ENCODE results near the gene AADAC.
A peak's percentile ranks its signal among the peaks of the same experiment; 100 is the strongest.
"Not testable (repeated sequence)": the region's sequence is repeated elsewhere in the genome, so short reads cannot be mapped to it uniquely, and the experiment has no call there.

AADAC gene

DNA sequence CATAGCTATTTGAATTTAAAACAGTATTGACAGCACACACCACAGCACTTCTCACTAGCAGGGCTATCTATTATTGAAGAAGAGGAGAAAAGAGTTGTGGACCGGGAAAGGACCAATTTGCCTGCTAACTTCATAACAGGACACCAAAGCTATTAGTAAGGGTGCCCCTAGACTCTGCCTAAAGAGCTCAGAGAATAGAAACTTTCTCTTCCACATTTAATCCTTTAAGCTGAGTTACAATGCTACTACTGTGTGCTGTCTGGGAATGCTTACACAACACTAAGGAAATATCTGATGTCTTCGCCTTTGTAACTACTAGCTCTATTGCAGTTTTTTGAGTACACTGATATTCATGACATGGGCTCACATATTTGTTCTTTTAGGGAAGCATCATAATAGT lies 13.5 kb upstream of the AADAC start:
- DNase-seq, result no peak

DNA sequence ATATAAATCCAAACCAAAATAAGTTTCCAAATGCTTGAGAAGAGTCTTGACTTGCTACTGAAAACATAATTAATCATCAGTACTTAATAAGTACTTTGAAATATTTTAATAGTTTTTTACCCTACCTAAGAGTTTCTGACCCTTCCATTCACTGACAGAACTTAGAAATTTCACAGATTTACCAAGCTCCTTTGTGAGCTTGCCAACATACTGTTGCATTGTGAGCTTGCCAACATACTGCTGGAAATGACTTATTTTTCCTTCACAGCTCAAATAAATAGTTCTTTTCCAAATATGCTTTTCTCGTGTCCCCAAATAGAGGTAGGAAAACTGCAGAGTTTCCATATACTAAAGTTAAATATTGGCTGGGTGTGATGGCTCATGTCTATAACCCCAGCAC lies 9.6 kb upstream of the AADAC start:
- DNase-seq, result no peak

GRCh38 chr3:151806838-151807237 lies 7.1 kb upstream of the AADAC start:
- DNase-seq, result no peak

DNA sequence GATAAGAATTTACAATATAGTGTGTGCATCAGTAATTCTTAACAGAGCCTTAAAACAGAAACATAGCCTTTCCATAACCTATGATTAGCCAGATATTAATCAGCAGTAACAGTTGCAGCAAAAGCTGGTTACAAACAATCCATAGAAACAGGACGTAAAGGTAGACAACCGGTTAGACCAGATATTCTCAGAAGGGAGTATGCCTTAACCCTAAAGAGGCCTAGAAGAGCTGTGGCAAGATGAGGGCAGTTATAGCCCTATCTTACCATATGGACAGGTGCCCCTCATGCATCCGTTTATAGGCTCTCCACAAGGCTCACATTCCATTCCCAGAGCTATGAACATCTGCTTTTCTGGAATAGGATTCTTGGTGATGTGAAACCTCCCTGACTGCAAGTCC lies 5.0 kb upstream of the AADAC start:
- not testable (repeated sequence) for DNase-seq

DNA sequence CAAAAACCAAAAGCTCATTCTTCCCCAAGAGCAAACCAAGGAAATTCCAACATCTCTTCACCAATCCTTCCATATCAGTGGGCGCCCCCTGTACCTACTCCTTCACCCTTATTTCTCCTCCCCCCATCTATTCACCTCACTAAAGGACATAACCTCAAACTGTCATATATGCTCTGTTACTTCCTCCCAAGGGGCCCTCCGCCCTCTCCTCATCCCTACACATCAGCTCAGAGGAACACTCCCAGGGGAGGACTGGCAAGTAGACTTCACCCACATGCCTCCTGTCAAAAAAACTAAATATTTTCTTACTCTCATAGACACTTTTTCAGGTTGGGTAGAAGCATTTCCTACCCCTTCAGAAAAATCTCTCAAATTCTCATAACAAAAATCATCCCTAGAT lies 2.4 kb upstream of the AADAC start:
- DNase-seq, result no peak

- DNase-seq, result no peak
Observed at GRCh38 chr3:151814588-151814987, 672 bp downstream of the AADAC start.

DNA sequence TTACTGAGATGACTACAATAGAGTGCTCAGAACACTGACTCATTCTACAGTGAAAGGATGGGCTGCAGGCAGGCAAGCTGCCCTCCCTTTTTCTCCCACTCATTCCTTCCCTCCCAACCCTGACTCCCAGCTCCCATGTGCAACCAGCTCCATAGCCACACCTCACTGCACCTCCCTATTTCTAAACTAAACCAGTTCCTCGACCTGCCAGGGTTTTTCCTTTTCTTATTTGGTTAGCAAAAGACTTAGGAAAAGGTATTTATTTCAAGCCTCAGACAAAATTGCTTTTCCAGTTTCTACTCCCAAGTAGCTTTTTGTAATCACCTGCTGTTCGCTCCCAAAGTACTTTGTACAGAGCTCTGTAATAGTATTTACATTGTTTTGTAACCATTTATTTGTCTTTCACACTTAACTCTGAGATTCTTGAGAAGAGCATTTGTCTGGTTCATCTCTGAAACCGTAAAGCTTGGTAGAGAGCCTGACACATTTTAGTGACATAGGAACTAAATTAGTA lies 2.2 kb downstream of the AADAC start:
- DNase-seq, result no peak

DNA sequence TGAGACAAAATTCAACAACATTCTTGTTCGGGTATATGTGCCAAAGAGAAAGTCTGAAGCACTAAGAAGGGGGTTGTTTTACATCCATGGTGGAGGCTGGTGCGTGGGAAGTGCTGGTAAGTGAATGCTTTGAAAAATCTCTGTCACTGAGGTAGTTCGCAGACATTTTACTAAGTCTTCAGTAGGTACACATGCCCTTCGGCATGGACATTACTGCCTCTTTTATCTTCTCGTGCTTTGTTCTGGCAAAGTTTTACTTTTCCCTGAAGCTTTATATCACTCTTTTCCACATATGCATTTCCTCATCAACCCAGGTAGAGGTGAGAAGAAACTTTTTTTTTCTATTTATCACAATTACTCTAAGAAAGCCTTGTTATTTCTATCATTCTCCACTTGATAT lies 3.6 kb downstream of the AADAC start:
- no peak for DNase-seq

DNA sequence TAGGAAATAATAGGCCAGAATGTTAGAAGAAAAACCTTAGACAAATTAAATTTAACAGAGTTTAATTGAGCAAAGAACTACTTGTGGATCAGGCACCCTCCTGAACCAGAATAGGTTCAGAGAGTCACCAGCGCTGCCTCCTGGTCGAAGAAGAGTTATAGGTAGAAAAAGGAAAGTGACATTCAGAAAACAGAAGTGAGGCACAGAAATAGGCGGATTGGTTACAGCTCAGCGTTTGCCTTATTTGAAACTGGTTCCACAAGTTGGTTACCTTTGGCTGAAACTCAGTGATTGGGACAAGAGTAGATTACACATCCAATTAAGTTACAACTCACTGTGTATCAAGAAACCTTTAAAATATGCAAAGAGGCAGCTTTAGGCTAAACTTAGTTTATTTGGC lies 4.4 kb downstream of the AADAC start:
- DNase-seq, result no peak

GRCh38 chr3:151819910-151820309 lies 6.0 kb downstream of the AADAC start:
- no peak for DNase-seq

GRCh38 chr3:151827816-151828215 lies 13.9 kb downstream of the AADAC start:
- no peak for DNase-seq

DNA sequence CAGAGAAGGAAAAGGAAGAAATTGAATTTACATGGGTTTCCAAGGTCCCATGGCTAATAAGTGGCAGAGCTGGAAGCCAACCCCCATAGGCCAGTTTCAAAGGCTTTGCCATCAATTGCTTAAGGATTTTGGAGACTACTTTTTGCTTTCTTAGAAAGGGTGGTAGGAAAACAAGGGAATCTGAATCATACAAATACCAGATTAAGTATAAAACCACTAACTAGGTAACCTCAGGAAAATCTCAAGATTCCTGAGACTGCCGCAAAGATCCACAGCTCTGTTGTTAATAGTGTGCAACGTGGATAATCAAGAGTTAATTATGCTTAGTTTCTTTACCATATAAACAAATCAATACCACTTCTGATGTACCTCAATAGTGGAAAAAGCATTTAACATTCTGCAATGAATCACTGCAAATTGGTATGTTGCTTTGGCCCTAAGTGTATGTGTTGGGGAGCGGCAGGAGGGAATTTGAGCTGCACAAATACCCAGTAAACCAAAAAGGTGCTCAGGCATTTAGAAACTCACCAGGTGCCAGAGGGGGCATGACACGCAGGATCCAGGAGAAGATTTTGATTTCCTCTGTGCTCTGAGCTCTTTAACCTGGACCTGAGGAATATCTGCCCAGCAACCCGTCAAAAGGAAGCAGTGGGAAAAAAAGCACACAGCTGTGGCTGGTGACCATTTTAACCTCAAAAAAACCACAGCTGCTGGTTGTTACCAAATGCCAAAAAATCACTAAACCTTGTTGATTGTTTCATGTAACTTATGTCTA lies 22.0 kb downstream of the AADAC start:
- no peak for DNase-seq

- peak; percentile 52 for DNase-seq
Observed at GRCh38 chr3:151837057-151837456, 23.1 kb downstream of the AADAC start.

DNA sequence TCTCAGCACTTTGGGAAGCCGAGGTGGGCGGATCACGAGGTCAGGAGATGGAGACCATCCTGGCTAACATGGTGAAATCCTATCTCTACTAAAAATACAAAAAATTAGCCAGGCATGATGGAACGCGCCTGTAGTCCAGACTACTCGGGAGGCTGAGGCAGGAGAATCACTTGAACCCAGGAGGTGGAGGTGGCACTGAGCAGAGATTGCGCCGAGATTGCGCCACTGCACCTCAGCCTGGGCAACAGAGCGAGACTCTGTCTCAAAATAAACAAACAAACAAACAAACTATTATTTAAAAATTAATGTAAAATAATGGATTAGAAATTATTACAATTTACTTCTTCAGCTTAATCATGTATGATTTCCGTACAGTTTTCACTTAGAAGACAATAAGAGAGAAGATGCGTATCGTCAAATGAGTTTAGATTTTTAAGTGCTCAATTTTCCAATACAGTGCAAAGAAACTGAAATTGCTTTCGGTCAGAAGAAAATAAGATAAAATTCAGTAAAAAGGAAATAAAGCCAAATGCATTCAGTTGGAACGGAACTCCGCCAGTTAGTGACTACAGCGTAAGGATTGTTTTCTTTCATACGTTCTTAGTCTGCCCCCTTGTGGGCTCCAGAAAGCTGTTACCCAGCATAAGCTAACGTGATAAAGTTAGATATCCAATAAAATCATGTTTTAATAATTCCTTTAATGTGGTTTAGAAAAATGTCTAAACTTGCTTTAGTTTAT lies 24.8 kb downstream of the AADAC start:
- DNase-seq, result peak; percentile 74

DNA sequence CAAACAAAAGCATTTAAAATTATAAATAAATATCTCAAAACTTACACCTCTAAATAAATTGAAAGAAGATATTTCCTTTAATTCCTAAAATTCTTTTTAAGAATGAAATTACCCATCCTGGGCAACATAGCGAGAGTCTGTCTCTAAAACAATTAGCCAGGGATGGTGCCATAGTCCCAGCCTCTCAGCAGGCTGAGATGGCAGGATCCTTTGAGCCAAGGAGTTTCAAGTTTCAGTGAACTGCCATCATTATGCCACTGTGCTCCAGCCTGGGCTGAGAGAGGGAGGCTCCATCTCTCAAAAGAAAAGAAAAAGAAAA lies 25.4 kb downstream of the AADAC start:
- no peak for DNase-seq

GRCh38 chr3:151841801-151842200 lies 27.9 kb downstream of the AADAC start:
- no peak for DNase-seq

- DNase-seq, result no peak
Observed at GRCh38 chr3:151843275-151843674, 29.4 kb downstream of the AADAC start.

GRCh38 chr3:151845306-151845905 lies 31.5 kb downstream of the AADAC start:
- no peak for DNase-seq

DNA sequence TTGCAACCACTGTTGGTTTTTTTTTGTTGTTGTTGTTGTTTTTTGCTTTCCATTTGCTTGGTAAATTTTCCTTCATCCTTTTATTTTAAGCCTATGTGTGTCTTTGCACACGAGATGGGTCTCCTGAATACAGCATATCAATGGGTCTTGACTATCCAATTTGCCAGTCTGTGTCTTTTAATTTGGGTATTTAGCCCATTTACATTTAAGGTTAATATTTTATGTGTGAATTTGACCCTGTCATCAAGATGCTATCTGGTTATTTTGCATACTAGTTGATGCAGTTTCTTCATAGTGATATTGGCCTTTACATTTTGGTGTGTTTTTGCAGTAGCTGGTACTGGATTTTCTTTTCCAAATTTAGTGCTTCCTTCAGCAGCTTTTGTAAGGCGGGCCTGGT lies 36.1 kb downstream of the AADAC start:
- not testable (repeated sequence) for DNase-seq

DNA sequence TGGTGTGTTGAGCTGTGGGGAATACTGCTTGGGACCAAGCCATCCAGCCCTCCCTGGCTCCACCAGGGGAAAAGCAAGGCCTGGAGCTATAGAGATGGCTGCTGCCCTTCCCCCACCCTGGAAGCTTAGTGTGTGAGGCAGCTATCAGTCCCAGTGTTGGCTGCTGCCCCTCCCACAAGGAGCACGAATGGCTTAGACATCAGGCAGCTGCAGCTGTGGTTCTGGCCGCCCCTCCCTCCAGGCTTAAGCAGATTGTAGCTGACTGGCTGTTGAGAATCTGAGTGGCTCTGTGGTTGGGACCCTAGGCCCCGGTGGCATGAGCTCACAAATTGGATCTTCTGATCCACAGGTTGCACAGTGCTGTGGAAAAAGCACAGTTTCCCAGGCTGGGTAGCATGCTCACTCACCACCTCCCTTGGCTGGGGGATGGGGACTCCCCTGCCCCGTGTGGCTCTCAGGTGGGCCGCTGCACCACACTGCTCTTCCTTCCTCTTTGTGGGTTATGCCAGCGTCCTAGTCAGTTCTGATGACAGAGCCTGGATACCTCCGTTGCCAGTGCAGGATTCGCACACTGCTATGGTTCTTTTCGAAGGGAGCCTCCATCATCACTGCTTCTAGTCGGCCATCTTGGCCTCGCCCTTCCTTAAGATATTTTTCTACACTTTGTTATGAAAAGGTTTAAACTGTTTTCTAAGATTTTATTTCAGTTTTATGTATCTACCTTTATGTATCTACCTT lies 38.3 kb downstream of the AADAC start:
- DNase-seq, result no peak

- no peak for DNase-seq
Observed at GRCh38 chr3:151856118-151856517, 42.2 kb downstream of the AADAC start.

DNA sequence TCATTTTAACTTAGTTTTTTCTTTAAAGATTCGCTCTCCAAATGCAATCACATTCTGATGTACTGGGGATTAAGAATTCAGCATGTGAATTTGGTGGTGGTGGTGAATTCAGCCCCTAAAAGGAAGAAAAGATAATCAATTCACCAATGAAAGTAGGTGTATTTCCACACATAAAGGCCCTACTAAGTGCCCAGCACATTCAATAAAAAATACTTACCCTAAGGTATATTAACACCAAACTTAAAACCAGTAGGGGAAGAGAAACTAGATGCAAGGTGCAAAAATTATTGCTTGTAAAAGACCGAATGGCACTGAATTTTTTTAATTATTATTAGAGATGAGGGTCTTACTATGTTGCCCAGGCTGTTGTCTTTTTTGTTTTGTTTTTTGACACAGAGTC lies 42.7 kb downstream of the AADAC start:
- DNase-seq, result no peak

DNA sequence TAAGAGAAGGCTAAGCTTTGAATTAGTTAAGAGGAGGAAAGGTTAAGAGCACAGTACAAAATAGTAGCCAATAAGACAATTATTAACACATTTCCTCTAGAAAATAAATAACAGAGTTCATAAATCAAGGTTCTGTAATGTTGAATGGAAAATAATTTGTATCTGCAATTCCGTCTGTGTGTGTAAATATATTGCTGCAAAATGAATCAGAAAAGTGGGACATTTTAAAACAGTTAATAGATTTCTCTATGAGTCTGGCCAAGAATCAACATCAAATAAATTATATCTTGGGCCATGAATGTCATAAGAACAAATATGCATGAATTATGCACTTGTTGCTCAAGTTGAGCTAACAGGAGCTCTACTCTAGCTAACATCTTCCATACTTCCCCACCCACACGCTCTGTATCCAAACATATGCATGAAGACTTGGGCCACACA lies 45.3 kb downstream of the AADAC start:
- no peak for DNase-seq

Data from amniotic stem cell (primary cell).